ENCODE measurements around the gene WDR82.

WDR82 gene

GRCh38 chr3:52308308-52308707, 29.9 kb upstream of the WDR82 start:
- no peak for DNase-seq (ENCODE audit: low read depth)

- DNase-seq (ENCODE audit: low read depth): no peak
Observed at GRCh38 chr3:52306978-52307377, 28.5 kb upstream of the WDR82 start.

GRCh38 chr3:52305926-52306325, 27.5 kb upstream of the WDR82 start:
- DNase-seq (ENCODE audit: low read depth): no peak

- no peak for DNase-seq (ENCODE audit: low read depth)
Observed at GRCh38 chr3:52303811-52304210, 25.4 kb upstream of the WDR82 start.

- no peak for DNase-seq (ENCODE audit: low read depth)
Observed at GRCh38 chr3:52302426-52303145, 24.1 kb upstream of the WDR82 start.

GRCh38 chr3:52299879-52300611, 21.6 kb upstream of the WDR82 start:
- DNase-seq (ENCODE audit: low read depth): no peak

- no peak for DNase-seq (ENCODE audit: low read depth)
Observed at GRCh38 chr3:52299247-52299878, 20.9 kb upstream of the WDR82 start.

GRCh38 chr3:52298149-52299098, 20.0 kb upstream of the WDR82 start:
- DNase-seq (ENCODE audit: low read depth): no peak

- DNase-seq (ENCODE audit: low read depth): no peak
Observed at GRCh38 chr3:52297242-52298148, 19.0 kb upstream of the WDR82 start.

- no peak for DNase-seq (ENCODE audit: low read depth)
Observed at GRCh38 chr3:52295671-52296208, 17.3 kb upstream of the WDR82 start.

GRCh38 chr3:52294320-52295150, 16.1 kb upstream of the WDR82 start:
- DNase-seq (ENCODE audit: low read depth): no peak

GRCh38 chr3:52293491-52294319, 15.3 kb upstream of the WDR82 start:
- DNase-seq (ENCODE audit: low read depth): no peak

GRCh38 chr3:52292247-52293065, 14.0 kb upstream of the WDR82 start:
- DNase-seq (ENCODE audit: low read depth): no peak

GRCh38 chr3:52291508-52292181, 13.2 kb upstream of the WDR82 start:
- no peak for DNase-seq (ENCODE audit: low read depth)

GRCh38 chr3:52290596-52291507, 12.4 kb upstream of the WDR82 start:
- DNase-seq (ENCODE audit: low read depth): no peak

All from fibroblast of the conjunctiva (primary cell).